ENCODE measurements around the gene SLCO3A1.

Gene SLCO3A1

DNA sequence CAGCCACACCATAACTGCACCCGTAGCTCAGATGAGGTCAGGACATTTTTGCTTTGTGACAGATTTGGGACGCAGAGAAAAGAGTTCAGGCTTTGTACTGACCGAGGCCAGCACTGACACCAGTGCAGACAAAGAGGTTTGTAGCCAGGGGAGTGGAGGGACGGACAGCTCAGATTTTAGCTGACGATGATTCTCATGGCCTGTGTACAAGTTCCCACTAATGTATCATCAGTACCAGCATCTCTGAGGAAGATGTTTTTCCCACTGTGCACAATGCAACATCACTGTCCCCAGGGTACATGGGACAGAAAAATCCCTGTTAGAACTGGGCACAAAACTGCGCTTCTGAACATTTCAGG is 112.7 kb downstream of the SLCO3A1 start:
- no peak for DNase-seq (ENCODE audit: low read depth in 2 of 2)

DNA sequence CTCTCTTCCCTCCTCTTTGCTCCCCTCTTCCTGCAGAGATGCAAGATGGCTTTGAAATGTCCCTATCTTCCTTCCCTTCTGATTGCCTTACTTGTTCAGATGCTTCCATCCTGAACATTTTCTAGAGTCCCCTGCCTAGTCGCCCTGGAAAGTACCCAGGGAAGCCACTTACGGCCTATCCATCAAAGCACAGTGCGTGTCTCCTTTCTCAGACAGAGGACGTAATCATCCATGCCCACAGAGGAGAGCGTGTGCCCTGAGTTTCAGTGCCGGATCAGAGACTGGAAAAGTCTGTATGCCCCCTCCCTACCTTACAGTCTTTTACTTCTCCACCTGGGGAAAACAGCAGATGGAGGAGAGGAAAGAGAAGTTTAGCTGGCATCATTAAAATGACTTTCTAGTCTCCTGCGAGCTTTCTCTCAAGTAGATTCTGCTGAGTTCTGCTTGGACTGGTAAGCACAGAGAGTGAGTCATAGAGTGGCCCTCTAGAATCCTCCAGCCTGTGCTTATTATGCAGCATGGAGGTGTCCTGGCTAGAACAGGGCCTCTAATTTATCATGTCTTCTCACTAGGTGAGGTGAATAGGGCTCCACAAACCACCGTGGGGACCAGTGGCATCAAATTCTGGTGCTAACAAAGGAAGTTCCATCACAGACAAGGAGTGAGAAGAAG is 114.6 kb downstream of the SLCO3A1 start:
- no peak for DNase-seq (ENCODE audit: low read depth in 2 of 2)

DNA sequence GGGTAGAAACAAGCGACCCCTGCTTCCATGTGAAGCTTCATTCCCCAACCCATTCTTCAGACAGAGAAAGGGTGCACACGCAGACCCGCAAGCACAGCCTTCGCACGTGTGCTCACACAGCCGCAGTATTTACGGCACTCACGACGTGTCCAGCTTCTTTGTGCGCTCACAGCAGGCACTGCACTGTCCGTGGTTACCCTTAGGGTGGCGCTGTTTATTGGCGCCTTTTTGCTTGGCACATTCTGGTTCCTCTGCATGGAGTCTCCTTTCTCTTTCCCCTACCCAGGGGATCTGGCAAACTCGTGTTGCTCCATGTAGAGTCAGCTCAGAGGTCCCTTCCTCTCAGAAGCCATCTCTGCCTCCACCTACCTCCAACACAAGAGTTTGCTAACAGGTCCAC is 115.1 kb downstream of the SLCO3A1 start:
- no peak for DNase-seq (ENCODE audit: low read depth in 2 of 2)

DNA sequence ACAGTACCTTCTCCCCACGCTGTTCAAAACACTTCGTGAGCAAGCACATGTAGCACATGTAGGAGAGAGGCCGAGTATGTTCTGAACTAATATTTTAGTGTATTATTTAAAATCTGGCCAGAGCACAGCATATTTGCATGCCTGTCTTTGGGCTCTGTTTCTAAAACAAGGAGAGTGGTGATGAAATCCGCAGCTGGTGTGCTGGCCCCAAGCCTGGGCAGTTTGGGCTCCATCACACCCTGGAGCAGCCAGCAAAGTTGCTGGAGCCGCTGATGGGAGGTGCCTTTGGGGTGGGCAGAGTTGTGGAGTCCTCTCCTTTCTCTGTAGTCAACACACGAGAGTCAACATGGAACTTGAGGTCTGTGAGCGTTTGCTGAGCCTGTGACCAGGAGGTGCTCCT is 116.6 kb downstream of the SLCO3A1 start:
- DNase-seq (ENCODE audit: low read depth in 2 of 2): no peak

DNA sequence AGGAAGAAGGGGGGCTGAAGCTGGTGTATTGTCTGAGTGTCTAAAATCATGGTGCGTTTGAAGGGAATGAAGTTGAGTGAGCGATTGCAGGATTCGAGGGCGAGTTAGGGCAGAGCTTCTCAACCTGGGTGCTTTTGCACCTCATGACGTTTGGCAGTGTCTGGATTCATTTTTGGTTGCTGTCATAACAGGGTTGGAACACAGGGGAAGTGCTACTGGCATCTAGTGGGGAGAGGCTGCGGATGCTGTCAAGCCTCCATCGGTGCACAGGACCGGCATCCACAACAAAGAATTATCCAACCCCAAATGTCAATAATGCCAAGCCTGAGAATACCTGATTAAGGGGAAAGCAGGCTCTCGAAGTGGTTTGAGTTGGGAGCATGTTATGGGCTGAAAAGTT is 120.0 kb downstream of the SLCO3A1 start:
- no peak for DNase-seq (ENCODE audit: low read depth in 2 of 2)

DNA sequence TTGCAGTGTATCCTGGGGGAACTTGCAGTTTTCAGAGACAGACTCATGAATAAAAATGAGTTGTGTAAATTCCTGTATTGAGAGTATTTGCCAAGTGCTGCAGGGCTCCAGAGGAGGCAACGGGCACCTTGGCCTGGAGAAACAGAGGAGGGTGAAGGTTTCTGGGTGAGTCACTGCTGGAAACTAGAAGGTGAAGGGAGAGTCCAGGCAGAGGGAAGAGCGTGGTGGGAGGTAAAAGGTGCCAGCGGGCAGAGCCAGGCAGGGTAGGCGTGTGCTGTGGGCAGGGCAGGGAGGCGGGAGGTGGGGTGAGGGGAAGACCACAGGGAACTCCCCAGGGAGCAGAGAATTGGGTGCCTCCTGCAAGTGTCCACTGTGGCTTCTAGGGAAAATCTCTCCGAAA is 120.8 kb downstream of the SLCO3A1 start:
- DNase-seq (ENCODE audit: low read depth in 2 of 2): no peak

DNA sequence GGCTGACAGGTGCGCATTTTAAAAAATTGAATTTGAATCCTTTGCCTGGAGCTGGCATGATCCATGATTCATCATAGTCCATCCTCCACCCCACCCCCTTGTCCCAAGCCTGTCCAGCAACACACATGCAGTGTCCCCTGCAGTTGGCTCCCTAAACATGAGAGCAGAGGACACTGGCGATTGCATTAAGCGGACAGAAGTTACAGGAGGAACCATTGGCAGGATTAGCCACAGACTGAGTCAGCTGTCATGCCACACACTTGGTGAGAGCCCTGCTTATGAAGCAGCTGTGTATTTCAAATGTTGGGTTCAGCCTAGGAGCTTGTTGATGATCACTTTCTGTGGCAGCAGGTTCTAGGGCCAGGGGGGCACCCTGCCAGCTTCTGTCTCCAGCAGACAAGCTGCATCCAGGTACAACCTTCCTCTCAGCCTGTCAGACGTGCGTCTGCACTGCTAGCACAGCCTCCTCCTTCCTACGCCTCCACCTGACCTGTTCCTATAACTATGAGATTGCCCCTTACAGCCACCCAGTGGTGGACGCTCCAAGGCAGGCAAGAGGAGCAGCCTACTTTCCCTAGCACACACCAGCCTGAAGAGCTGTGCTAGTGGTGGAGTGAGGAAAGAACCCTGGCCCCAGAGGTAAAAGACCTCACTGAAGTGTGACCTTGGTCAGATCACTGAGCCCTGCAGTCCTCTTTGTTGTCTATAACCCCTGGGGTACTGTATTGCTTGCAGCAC is 121.9 kb downstream of the SLCO3A1 start:
- DNase-seq (ENCODE audit: low read depth in 2 of 2): no peak

DNA sequence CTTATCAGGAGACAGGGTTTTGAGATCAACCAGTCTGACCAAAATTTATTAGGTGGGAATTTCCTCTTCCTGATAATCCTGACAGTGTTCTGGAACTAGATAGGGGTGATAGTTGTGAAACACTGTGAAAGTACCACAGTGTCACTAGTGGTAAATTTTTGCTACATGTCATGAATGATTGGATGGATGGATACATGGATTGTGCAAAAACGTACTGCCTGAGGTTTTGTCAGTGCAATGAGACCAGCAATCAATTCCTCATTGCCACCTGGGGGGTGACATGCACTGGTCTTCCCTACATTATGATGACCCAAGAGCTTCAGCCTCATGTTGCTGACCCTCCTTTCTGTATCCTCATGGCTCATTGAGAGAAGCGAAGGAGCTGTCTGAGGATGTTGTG is 123.5 kb downstream of the SLCO3A1 start:
- no peak for DNase-seq (ENCODE audit: low read depth in 2 of 2)

DNA sequence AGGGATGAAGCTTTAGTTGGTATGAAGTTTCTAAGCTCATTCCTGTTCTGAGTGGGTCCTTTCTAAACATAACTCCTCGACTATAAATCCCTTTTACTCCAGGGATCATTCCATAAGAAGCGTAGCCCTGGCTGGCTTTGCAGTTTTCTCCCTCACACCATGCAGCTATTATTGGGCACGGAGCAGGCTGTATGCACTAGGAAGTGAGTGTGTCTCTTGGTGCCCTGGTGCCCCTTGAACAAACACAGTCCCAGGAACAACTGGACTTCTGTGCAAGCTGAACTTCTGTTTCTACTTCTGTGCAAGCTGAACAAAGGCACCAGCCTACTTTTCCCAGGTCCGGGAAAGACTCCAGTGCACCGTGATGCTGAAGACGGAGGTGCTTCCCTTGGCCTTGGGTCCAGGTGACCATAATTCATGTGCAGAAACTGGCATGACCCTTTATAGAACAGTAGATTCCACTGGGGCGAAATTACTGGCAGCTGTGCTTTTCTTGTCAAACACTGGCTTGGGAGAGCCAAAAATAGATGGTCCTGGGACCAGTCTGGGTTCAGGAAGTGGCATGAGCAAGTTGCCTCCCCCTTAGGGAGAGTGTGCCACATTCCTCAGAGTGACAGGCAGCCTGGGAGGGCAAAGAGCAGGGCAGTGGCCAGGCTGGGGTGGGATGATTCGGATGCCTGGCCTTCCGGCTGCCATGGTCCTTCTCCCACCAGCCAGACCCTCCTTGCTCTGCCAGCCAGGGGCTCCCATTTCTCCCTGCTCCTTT is 127.2 kb downstream of the SLCO3A1 start:
- no peak for DNase-seq (ENCODE audit: low read depth in 2 of 2)

DNA sequence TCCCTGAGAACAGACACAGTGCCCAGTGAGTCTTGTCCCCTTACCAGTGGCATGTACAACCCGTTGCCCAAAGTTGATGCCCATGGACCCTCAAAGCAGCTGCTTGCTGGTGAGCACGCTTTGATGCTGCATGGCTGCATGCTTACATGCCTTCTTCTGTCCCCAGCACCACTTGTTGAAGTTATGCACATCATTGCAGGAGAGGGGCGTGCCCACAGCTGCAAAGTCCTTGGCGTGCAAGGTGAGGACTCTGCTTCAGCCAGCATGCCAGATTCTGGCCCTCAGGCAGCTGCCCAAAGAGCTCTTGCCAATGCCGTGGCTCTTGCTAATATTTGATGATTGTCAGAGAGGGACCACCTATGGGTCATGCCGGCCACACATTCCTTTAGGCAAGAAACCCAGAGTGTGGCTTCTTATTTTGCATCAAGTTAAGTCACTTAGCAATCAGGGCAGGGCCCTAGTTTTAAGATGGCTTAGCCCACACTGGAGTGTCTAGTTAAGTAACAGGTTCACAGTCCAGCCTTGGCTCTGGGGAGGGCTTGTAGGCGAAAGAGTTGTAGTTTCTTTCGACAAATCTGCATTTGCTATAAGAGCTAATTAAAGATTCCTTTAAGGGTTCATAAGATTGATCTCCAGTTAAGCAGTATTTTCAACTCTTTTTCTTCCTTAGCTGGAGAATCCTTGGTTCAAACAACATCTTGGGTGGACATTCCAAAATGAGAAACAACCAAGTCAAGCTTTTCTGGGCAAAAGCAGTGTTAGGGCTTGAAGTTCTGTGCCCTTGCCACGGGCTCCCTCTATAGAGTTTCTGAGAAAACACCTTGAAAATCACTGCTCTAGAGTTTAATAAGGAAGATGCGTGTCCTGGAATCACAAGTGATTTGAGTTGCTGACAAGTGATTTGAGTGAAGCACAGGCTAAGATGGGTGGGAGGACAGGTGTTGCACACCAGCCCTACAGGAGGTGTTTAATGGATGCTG is 128.6 kb downstream of the SLCO3A1 start:
- no peak for DNase-seq (ENCODE audit: low read depth in 2 of 2)

DNA sequence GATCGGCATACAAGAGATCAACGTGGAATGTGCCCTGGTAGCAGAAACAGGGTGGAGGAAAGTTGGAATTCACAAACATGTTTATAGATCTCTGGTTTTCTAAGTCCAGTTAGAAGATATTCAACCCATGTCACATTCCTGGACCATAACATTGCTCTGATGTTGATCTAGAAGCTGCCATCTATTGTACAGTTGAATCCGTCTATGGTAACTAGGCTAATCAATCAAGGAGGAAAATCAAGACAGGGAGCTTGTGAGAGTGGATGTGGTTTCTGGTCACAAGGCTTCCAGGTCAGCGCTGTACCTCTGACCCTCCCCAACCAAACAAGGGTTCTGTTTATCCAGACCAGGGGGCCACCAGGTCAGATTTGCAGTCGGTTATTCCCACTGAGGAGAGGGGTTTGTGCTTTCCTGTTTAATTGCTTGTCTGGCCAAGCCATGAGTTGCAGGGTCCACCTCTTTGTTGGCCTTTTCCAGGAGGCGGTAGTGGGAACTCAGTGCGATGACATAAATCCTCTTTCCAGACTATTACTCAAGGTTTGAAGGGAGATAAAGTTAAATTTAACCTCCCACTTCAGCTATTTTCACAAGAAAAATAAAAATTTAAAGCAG is 130.3 kb downstream of the SLCO3A1 start:
- no peak for DNase-seq (ENCODE audit: low read depth in 2 of 2)

DNA sequence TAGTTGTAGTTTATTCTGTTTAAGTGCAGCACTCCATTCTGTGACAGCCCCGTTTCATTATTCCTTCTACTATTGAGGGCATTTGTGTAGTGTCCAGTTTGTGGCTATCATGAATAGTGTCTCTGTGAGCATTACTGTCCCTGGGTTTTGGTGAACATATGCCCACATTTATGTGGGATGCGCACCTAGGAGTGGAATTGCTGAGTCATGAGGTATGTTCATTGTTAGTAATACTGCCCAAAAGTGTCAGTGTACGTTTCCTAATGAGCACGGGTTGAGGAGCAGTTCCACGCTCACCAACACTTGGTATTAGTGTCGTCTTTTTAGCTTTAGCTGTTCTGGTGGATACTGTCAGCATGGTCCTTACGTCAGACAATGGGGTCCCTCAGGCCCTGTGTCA is 131.8 kb downstream of the SLCO3A1 start:
- DNase-seq (ENCODE audit: low read depth in 2 of 2): no peak

DNA sequence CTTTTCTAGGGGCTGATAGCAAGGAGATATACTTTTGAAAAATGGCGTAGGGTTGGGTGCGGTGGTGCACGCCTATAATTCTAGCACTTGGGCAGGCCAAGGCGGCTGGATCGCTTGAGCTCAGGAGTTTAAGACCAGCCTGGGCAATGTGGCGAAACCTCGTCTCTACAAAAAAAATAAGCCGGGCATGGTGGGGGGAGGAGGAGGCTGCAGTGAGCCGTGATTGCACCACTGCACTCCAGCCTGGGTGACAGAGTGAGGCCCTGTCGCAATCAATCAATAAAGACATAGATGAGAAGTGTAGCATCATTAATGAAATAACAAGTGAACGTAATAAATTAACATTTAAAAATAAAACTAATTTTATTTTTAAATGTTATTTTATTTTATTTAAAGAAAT is 134.6 kb downstream of the SLCO3A1 start:
- DNase-seq (ENCODE audit: low read depth in 2 of 2): no peak

DNA sequence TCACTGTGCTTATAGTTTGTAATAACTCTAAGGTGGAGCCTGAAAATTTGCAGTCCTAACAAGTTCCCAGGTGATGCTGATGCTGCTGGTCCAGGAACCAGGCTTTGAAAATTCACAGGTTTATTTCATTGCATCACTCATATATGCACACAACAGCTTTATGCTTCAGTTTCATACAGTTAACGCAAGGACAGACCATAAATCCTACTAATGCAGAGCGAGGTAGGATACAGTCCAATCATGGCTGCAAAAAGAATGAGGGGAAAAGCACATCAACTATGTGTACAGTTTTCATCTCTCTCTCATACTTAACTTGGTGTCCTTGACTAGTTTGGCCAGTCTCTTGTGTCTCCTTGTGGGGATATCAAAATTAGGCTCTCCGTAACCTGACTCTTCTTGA is 135.1 kb downstream of the SLCO3A1 start:
- DNase-seq (ENCODE audit: low read depth in 2 of 2): no peak

DNA sequence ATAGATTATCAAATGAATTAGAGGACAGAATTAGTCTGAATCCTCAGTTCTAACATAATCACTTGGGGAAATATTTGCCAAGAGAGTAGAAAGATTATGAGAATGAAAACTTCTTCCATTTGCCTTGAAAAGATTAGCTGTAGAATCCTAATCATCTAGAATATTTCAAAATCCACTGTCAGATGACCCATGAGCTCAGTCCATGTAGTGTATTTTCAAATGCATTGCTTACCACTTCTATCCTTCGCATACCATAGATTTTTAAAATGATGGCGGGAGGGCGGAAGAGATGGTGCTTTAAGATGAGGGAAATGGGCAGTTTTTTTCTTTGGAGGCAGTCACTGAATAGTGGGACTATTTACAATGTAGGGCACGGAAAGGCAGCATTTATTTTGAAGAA is 136.3 kb downstream of the SLCO3A1 start:
- DNase-seq (ENCODE audit: low read depth in 2 of 2): no peak

DNA sequence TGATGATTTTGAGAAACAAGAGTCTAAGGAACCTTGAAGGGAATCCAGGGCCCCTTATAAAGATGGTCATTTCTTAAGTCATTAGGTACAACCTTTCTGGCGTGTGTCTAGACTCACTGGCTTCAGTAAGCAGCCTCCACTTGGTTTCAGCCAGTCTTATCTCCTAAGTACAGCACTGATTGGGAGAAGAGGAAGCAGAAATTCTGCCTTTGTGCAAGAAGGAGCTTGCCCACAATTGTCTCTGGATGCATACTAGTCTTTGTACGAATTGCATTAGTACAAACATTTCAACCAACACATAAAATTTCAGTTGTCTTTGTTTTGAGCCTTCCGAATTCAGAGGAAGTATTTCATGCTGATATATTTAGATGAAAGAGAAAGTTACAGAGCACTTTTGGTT is 139.4 kb downstream of the SLCO3A1 start:
- no peak for DNase-seq (ENCODE audit: low read depth in 2 of 2)

DNA sequence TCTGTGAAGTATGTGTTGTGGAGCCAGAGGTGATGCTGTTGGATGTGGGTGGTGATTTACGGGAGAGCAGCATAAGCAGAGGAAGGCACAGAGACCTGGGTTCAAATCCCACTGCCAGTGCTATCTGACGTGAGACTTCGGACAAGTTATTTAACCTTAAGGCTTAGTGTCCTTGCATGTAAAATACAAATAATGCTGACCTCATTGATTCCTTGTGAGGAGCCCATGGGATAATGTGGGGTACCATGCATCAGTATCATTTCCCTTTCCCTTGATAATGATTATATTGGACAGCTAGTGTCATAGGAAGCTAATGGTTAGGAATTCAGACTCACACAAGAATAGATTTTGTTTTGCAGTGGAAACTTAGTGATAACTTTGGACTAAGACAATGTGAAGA is 141.6 kb downstream of the SLCO3A1 start:
- DNase-seq (ENCODE audit: low read depth in 2 of 2): no peak

DNA sequence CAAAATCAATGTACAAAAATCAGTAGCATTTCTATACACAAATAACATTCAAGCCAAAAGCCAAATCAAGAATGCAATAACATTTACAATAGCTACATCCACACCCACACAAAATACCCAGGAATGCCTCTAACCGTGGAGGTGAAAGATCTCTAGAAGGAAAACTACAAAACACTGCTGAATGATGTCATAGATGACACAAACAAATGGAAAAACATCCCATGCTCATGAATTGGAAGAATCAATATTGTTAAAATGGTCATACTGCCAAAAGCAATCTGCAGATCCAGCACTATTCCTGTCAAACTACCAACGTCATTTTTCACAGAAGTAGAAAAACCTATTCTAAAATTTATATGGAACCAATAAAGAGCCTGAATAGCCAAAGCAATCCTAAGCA is 143.7 kb downstream of the SLCO3A1 start:
- DNase-seq (ENCODE audit: low read depth in 2 of 2): no peak

DNA sequence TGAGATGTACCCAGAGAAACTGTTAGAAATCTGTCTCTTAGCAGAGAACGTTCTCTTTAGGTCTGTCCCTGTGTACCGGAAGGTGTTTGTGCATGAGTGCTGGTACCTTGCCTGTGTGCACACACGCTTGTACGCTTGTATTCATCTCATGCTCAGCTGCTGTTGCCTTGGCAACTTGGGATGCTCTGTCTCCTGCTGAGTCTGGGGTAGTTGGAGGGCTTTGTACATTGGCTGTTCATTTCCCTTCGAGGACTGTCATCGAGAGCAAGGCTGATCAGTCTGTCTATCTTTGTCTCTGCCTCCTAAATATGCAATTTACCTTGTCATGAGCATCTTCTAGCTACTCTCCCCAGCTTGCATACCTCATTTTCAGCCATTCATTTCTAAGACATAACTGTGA is 147.2 kb downstream of the SLCO3A1 start:
- DNase-seq (ENCODE audit: low read depth in 2 of 2): no peak

DNA sequence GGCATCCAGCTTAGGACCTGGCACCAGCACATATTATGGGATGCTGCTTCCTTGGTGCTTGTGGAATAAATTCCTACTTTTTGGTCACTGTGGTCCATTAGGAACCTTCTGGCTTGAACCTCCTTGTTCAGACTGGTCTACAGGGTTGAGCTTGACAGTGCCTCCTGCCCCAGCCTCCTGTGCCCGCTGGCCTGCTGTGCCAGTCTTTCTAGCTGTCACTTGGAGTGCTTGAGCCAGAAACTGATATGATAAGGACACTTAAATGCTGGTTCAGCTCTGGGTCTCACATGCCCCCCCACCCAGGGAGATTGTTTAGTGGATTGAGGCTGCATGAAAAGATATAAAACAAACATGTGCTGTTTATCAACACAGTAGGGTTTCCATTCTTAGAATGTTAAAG is 147.8 kb downstream of the SLCO3A1 start:
- no peak for DNase-seq (ENCODE audit: low read depth in 2 of 2)

DNA sequence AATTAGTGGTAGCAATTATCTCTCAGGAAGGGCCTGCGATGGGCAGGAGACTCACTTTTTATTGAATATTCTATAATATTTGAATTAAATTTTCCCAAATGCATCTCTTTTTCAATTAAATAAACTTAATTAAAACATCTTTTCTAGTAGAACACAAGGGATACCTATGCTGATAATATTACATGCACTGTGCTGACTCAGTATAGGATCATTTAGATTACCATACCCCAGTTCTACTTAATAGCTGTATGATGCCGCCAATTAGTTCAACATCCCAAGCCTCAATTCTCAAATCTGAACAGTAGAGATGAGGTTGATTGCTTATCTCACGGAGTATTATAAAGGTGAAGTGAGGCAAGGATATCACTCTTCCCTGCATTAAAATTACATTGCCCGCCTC is 149.2 kb downstream of the SLCO3A1 start:
- no peak for DNase-seq (ENCODE audit: low read depth in 2 of 2)
